ENCODE measurements around the gene ERCC1.

GRCh38 chr19:45439569-45440258 is 16.0 kb upstream of the ERCC1 start:
- TF ChIP-seq, protein P1, sequence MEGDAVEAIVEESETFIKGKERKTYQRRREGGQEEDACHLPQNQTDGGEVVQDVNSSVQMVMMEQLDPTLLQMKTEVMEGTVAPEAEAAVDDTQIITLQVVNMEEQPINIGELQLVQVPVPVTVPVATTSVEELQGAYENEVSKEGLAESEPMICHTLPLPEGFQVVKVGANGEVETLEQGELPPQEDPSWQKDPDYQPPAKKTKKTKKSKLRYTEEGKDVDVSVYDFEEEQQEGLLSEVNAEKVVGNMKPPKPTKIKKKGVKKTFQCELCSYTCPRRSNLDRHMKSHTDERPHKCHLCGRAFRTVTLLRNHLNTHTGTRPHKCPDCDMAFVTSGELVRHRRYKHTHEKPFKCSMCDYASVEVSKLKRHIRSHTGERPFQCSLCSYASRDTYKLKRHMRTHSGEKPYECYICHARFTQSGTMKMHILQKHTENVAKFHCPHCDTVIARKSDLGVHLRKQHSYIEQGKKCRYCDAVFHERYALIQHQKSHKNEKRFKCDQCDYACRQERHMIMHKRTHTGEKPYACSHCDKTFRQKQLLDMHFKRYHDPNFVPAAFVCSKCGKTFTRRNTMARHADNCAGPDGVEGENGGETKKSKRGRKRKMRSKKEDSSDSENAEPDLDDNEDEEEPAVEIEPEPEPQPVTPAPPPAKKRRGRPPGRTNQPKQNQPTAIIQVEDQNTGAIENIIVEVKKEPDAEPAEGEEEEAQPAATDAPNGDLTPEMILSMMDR (conservative IDR thresholded peaks at IDR 0.05; ENCODE audit: low read depth, low read length): peak; percentile 86
- TF ChIP-seq EZH2 (IDR thresholded peaks at IDR 0.05; ENCODE audit: low read length, unreplicated experiment): no peak
- no peak for TF ChIP-seq EZH2phosphoT487 (IDR thresholded peaks at IDR 0.05; ENCODE audit: borderline replicate concordance, low read length)

All from PC-3 (cell line).